GM18870 (cell line): ENCODE results near the gene PSMC3IP.
"Not testable (repeated sequence)": the region's sequence is repeated elsewhere in the genome, so short reads cannot be mapped to it uniquely, and the experiment has no call there.

ENCODE experiments used
- ATAC-seq: cut with Tn5 transposase; IDR thresholded peaks from one replicate; pipeline ENCODE4 v1.9.1; 2021; ENCODE audit warnings: moderate library complexity; ENCODE audit not compliant: unreplicated experiment

The PSMC3IP gene

GRCh38 chr17:42562388-42563142 is 15.0 kb downstream of the PSMC3IP start:
- ATAC-seq = no peak

DNA sequence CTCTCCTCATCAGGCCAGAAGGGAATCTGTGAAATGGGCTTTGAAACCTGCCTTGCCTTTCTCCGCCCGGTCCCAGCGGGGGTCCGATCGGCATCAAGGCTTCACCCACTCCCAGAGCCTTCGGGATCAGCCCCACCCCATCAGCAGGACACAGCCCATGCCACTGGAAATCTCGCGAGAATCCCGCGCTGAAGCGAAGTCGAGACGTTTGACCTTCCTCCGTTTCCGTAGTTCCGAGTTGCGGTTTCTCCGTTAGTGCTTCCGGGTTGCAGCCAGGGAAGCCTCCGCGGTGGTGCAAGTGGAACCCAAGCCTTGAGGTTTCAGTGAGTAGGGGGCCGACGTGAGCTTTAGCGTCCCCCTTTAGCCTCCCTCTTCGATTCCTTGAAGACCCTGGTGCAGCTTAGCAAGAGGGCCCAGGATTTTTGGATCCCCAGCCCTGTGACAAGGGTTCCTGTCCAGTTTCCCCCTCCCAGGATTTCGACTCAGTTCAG is 15.6 kb downstream of the PSMC3IP start, which contains the start of gene COASY:
Gene COASY (plus strand): TSS at position 252 of the 491 bp plus-strand sequence. CDS start 475 bp downstream, outside the sequence.
- no peak for ATAC-seq

DNA sequence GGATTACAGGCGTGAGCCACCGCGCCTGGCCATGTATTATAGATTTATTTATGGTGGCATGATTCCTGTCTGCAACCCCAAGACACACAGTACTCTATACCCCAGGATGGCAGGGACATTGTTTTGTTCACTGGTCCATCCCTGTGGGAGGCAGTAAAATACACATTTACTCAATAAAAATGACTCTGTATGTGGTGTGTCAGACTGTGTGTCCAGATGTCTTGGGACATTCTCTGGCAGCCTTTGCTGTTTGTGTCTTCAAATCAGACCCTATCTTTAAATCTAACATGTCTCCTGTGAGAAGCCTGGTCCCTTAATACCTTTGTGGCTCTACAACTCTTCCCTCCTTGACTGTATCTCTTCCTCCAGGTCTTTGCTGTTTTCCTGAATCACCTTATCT is 17.3 kb downstream of the PSMC3IP start:
- no peak for ATAC-seq

- ATAC-seq = no peak
These were observed 18.5 kb downstream of the PSMC3IP start for GRCh38 chr17:42559075-42559474.

GRCh38 chr17:42555961-42556617 is 21.4 kb downstream of the PSMC3IP start:
- not testable (repeated sequence) for ATAC-seq

DNA sequence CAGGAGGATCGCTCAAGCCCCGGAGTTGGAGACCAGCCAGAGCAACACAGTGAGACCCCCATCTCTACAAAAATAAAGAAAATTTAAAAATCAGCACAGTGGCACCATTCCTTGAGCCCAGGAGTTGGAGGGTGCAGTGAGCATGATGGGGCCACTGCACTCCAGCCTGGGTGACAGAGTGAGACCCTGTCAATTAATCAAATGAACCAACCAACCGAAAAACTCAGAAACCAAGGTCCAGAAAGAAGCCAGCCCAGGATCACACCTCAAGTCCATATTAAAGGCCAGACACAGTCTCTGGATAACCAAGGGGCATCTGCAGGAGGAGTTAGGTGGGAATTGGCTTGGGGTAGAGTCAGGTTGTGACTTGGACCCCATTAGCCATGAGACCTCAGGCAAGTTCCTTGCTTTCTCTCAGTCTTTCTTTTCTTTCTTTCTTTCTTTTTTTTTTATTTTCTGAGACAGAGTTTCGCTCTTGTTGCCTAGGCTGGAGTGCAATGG is 22.4 kb downstream of the PSMC3IP start:
- ATAC-seq = no peak

DNA sequence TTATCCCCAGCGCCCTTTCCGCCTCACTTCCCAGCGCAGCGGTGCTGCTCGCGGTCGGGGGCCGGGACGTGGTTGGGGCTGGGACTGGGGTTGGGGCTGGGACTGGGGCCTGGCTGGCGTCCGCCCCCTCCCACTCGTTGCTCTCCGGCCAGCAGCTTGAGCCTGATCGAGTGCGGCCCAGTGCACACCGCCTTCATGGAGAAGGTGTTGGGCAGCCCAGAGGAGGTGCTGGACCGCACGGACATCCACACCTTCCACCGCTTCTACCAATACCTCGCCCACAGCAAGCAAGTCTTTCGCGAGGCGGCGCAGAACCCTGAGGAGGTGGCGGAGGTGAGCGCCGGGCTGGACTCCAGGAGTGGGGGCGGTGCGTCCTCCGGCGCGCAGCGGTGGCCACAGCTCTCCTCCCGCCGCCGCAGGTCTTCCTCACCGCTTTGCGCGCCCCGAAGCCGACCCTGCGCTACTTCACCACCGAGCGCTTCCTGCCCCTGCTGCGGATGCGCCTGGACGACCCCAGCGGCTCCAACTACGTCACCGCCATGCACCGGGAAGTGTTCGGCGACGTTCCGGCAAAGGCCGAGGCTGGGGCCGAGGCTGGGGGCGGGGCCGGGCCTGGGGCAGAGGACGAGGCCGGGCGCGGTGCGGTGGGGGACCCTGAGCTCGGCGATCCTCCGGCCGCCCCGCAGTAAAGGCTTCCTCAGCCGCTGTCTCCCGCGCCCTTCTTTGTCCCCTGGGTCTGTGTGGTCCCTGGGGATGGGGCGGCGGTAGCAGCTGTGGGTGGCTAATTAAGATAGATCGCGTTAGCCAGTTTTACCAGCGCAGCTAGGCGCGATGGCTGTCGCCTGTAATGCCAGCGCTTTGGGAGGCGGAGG is 23.0 kb downstream of the PSMC3IP start:
- ATAC-seq = peak; percentile 35

GRCh38 chr17:42553866-42554249 is 23.7 kb downstream of the PSMC3IP start:
- ATAC-seq = no peak

- no peak for ATAC-seq
These were observed 24.2 kb downstream of the PSMC3IP start for GRCh38 chr17:42553161-42553818.

DNA sequence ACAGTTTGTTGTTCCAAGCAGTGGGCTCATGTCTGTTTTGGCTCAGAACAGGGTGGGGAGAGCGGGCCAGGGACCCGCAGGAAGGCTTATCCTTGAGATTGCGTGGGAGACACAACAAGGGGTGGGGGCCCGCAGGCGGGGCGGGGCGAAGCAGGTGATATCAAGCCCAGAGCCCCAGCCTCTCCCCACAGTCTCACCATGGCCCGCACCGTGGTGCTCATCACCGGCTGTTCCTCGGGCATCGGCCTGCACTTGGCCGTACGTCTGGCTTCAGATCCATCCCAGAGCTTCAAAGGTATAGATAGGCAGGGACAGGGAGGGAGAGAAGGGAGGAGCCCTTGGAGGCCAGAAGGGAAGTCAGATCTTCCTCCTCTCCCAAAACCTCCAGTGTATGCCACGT is 24.8 kb downstream of the PSMC3IP start, which contains the start of gene HSD17B1:
Gene HSD17B1 (plus strand): TSS at position 188 of the 400 bp plus-strand sequence. CDS start 11 bp downstream, at position 199.
- not testable (repeated sequence) for ATAC-seq

DNA sequence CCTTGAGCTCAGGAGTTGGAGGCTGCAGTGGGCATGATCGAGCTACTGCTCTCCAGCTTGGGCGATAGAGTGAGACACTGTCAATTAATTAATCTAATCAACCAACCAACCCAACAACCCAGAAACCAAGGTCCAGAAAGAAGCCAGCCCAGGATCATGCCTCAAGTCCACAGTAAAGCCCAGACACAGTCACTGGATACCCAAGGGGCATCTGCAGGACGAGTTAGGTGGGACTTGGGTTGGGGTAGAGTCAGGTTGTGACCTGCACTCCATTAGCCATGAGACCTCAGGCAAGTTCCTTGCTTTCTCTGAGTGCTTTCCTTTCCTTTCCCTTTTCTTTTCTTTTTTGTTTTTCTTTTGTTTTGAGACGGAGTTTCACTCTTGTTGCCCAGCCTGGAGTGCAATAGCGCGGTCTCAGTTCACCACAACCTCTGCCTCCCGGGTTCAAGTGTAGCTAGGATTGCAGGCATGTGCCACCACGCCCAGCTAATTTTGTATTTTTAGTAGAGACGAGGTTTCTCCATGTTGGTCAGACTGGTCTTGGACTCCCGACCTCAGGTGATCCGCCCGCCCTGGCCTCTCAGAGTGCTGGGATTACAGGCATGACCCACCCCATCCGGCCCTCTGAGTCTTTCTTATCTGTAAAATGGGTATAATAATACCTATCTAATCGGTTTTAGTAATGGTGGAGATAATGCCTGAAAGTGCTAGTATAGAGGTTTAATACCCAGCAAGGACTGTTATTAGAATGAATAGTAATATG is 28.4 kb downstream of the PSMC3IP start:
- ATAC-seq = no peak

GRCh38 chr17:42548070-42548837 is 29.3 kb downstream of the PSMC3IP start:
- ATAC-seq = no peak

GRCh38 chr17:42547698-42548069 is 29.8 kb downstream of the PSMC3IP start:
- no peak for ATAC-seq

GRCh38 chr17:42547001-42547461 is 30.5 kb downstream of the PSMC3IP start:
- ATAC-seq = no peak

GRCh38 chr17:42545755-42546505 is 31.6 kb downstream of the PSMC3IP start:
- ATAC-seq = not testable (repeated sequence)

GRCh38 chr17:42544874-42545283 is 32.6 kb downstream of the PSMC3IP start:
- ATAC-seq = no peak

- no peak for ATAC-seq
These were observed 34.1 kb downstream of the PSMC3IP start for GRCh38 chr17:42543190-42544079.
